Prostate gland (tissue), 2 donors: Measurements from ENCODE around the gene TMEM123. TPM values are rescaled to one million over a fixed set of nuclear protein-coding genes. Genes with fewer than 3 reads are reported as not detected.

Experiments
- DNase-seq: peaks from one replicate; pipeline ENCODE4 v3.0.0-alpha.2; 2019; ENCODE audit warnings: low spot score
- H3K27ac ChIP-seq, 2 donors: fragments of 200-600 bp; sonication (generic); 2 replicates each; pipeline ENCODE4 v1.5.1; 2017 to 2019
- H3K27me3 ChIP-seq: fragments of 200-600 bp; sonication (generic); replicated peaks from 2 replicates; pipeline ENCODE4 v1.5.1; 2019; ENCODE audit not compliant: insufficient read depth
- H3K36me3 ChIP-seq, 2 donors: fragments of 200-600 bp; sonication (generic); 1 replicate in 1 of 2; 2 replicates in 1 of 2; pipeline versions ENCODE4 v1.5.1 to v1.8.1; 2017 to 2019
- H3K4me1 ChIP-seq: fragments of 200-600 bp; sonication (generic); replicated peaks from 2 replicates; pipeline ENCODE4 v1.5.1; 2019
- H3K4me3 ChIP-seq, 2 donors: fragments of 200-600 bp; sonication (generic); 2 replicates each; pipeline ENCODE4 v1.5.1; 2017 to 2019
- H3K9me3 ChIP-seq: fragments of 200-600 bp; sonication (generic); 2 replicates; pipeline ENCODE4 v1.5.1; 2017
- POLR2A ChIP-seq: fragments of 450-650 bp; IDR thresholded peaks from one replicate; pipeline ENCODE4 v1.6.1; 2016; ENCODE audit warnings: antibody characterized with exemption, mild to moderate bottlenecking
- POLR2AphosphoS5 ChIP-seq: sonication (generic); formaldehyde crosslinking; IDR thresholded peaks from one replicate; pipeline ENCODE4 v1.6.1; 2017; ENCODE audit warnings: antibody characterized with exemption
- whole genome bisulfite sequencing: methylation state at CpG from one replicate; pipeline ENCODE4 v1.1.5; 2018; 5-methylcytosine and 5-hydroxymethylcytosine counted together
- intact Hi-C: fragments of 100-400 bp; cut with DNase I; formaldehyde crosslinking; loops from one replicate; pipeline ENCODE4 v1.14.2; 2022
- total RNA-seq, 2 donors: library from RNA; depleted of rRNA; stranded (reverse); fragments of >200 nt; gene quantifications; one replicate each; pipeline ENCODE4 v1.1.0, GENCODE V29; 2016
- TF ChIP-seq, protein P1 (sequence below), 4 experiments: fragments of 200-600 bp in 2 of 4; fragments of 450-650 bp in 2 of 4; sonication (generic) in 2 of 4; IDR thresholded peaks; 1 replicate in 3 of 4; 2 replicates in 1 of 4; pipeline ENCODE4 v1.5.1; 2016 to 2019; ENCODE audit warnings: antibody characterized with exemption in 4 of 4, mild to moderate bottlenecking in 2 of 4, moderate library complexity in 2 of 4

TMEM123 gene
- total RNA-seq, 2 donors from 2014 or later: 205 to 227 TPM

- peak; percentile 74 for DNase-seq
Measured at GRCh38 chr11:102495161-102496042, 42.8 kb upstream of the TMEM123 start.

GRCh38 chr11:102494216-102494615 is 41.7 kb upstream of the TMEM123 start:
- no peak for TF ChIP-seq POLR2A
- TF ChIP-seq, protein P1, sequence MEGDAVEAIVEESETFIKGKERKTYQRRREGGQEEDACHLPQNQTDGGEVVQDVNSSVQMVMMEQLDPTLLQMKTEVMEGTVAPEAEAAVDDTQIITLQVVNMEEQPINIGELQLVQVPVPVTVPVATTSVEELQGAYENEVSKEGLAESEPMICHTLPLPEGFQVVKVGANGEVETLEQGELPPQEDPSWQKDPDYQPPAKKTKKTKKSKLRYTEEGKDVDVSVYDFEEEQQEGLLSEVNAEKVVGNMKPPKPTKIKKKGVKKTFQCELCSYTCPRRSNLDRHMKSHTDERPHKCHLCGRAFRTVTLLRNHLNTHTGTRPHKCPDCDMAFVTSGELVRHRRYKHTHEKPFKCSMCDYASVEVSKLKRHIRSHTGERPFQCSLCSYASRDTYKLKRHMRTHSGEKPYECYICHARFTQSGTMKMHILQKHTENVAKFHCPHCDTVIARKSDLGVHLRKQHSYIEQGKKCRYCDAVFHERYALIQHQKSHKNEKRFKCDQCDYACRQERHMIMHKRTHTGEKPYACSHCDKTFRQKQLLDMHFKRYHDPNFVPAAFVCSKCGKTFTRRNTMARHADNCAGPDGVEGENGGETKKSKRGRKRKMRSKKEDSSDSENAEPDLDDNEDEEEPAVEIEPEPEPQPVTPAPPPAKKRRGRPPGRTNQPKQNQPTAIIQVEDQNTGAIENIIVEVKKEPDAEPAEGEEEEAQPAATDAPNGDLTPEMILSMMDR (IDR thresholded peaks at IDR 0.05): no peak
- peak; percentile 63 for TF ChIP-seq POLR2AphosphoS5
- H3K27me3 ChIP-seq: no peaks in the 10 kb centered on the region
- no peaks in the 10 kb centered on the region for H3K9me3 ChIP-seq
- no peak overlapping the region for H3K4me3 ChIP-seq
- H3K36me3 ChIP-seq: no peaks in the 10 kb centered on the region
- no peaks in the 10 kb centered on the region for H3K4me1 ChIP-seq
- H3K27ac ChIP-seq: no peak overlapping the region
- DNase-seq: peak; percentile 40
- intact Hi-C loops: loop anchor here (5.0 to 10.0 kb wide), 2 partner anchors 121 to 152 kb away; no protein-coding TSS in a partner anchor
- WGBS: 45% methylated on average over 6 of the region's 6 CpGs

More at GRCh38 chr11:102495161-102496042, 42.8 kb upstream of the TMEM123 start:
- Histone ChIP-seq H3K27me3 (no peaks in the 10 kb centered on the region), H3K27ac (no peak overlapping the region), H3K4me3 (no peak overlapping the region), H3K4me1 (no peaks in the 10 kb centered on the region), H3K36me3 (no peaks in the 10 kb centered on the region), H3K9me3 (no peaks in the 10 kb centered on the region)
- TF ChIP-seq, protein P1 (IDR thresholded peaks at IDR 0.05): peak in 3 of 4 experiments; percentile 80 to 86 (median 83)
- TF ChIP-seq POLR2AphosphoS5 (peak; percentile 14), POLR2A (no peak)
- 36% methylated on average over 12 of the region's 12 CpGs for WGBS
- intact Hi-C loops: loop anchor here (5.0 to 10.0 kb wide), 2 partner anchors 119 to 203 kb away; no protein-coding TSS in a partner anchor

GRCh38 chr11:102493524-102493923 is 41.0 kb upstream of the TMEM123 start:
- 80% methylated on average over 5 of the region's 5 CpGs for WGBS
- no peaks in the 10 kb centered on the region for H3K27me3 ChIP-seq
- TF ChIP-seq, protein P1 (IDR thresholded peaks at IDR 0.05): no peak
- TF ChIP-seq POLR2AphosphoS5 (no peak), POLR2A (no peak)
- H3K4me1 ChIP-seq: no peaks in the 10 kb centered on the region
- intact Hi-C loops: loop anchor here (5.0 to 10.0 kb wide), 2 partner anchors 121 to 151 kb away; no protein-coding TSS in a partner anchor
- no peak for DNase-seq
- no peak overlapping the region for H3K4me3 ChIP-seq
- H3K36me3 ChIP-seq: no peaks in the 10 kb centered on the region
- H3K9me3 ChIP-seq: no peaks in the 10 kb centered on the region
- H3K27ac ChIP-seq: no peak overlapping the region

GRCh38 chr11:102491969-102492368 is 39.4 kb upstream of the TMEM123 start:
- H3K4me3 ChIP-seq: no peak overlapping the region
- TF ChIP-seq POLR2A (no peak), POLR2AphosphoS5 (no peak)
- TF ChIP-seq, protein P1 (IDR thresholded peaks at IDR 0.05): no peak
- H3K9me3 ChIP-seq: no peaks in the 10 kb centered on the region
- whole genome bisulfite sequencing: 100% methylated on average over 2 of the region's 2 CpGs
- H3K27ac ChIP-seq: no peak overlapping the region
- no peaks in the 10 kb centered on the region for H3K27me3 ChIP-seq
- no peaks in the 10 kb centered on the region for H3K36me3 ChIP-seq
- no peak for DNase-seq
- intact Hi-C loops: loop anchor here (5.0 to 10.0 kb wide), 2 partner anchors 123 to 150 kb away; no protein-coding TSS in a partner anchor
- no peaks in the 10 kb centered on the region for H3K4me1 ChIP-seq
